ENCODE measurements around the gene FAM184A.
"Not testable (repeated sequence)": the region's sequence is repeated elsewhere in the genome, so short reads cannot be mapped to it uniquely, and the experiment has no call there.

The FAM184A gene

GRCh38 chr6:119006974-119007373, 71.5 kb downstream of the FAM184A start:
- in situ Hi-C loops (cut with MboI; ENCODE audit: low sequenced_read_pairs, unreplicated experiment) = no loop called here
- TF ChIP-seq CTCF (IDR thresholded peaks at IDR 0.05; ENCODE audit: borderline replicate concordance, control extremely low read depth, extremely low read depth, insufficient read depth, missing control alignments) = no peak
- DNase-seq (ENCODE audit: low spot score) = no peak

GRCh38 chr6:119002069-119002468, 76.4 kb downstream of the FAM184A start:
- DNase-seq (ENCODE audit: low spot score) = no peak
- in situ Hi-C loops (cut with MboI; ENCODE audit: low sequenced_read_pairs, unreplicated experiment) = no loop called here
- no peak for TF ChIP-seq CTCF (IDR thresholded peaks at IDR 0.05; ENCODE audit: borderline replicate concordance, control extremely low read depth, extremely low read depth, insufficient read depth, missing control alignments)

- no peak for DNase-seq (ENCODE audit: low spot score)
- in situ Hi-C loops (cut with MboI; ENCODE audit: low sequenced_read_pairs, unreplicated experiment) = no loop called here
- no peak for TF ChIP-seq CTCF (IDR thresholded peaks at IDR 0.05; ENCODE audit: borderline replicate concordance, control extremely low read depth, extremely low read depth, insufficient read depth, missing control alignments)
Measured at GRCh38 chr6:118999494-119000040, 78.9 kb downstream of the FAM184A start.

- in situ Hi-C loops (cut with MboI; ENCODE audit: low sequenced_read_pairs, unreplicated experiment); DNase-seq (ENCODE audit: low spot score): not testable (repeated sequence)
Measured at GRCh38 chr6:118997426-118997825, 81.0 kb downstream of the FAM184A start.

GRCh38 chr6:118996289-118996820, 82.1 kb downstream of the FAM184A start:
- DNase-seq (ENCODE audit: low spot score) = no peak
- no peak for TF ChIP-seq CTCF (IDR thresholded peaks at IDR 0.05; ENCODE audit: borderline replicate concordance, control extremely low read depth, extremely low read depth, insufficient read depth, missing control alignments)
- in situ Hi-C loops (cut with MboI; ENCODE audit: low sequenced_read_pairs, unreplicated experiment) = no loop called here

- no peak for TF ChIP-seq CTCF (IDR thresholded peaks at IDR 0.05; ENCODE audit: borderline replicate concordance, control extremely low read depth, extremely low read depth, insufficient read depth, missing control alignments)
- DNase-seq (ENCODE audit: low spot score) = no peak
- in situ Hi-C loops (cut with MboI; ENCODE audit: low sequenced_read_pairs, unreplicated experiment) = no loop called here
Measured at GRCh38 chr6:118993803-118994251, 84.6 kb downstream of the FAM184A start.

GRCh38 chr6:118993358-118993757, 85.1 kb downstream of the FAM184A start:
- no peak for DNase-seq (ENCODE audit: low spot score)
- TF ChIP-seq CTCF (IDR thresholded peaks at IDR 0.05; ENCODE audit: borderline replicate concordance, control extremely low read depth, extremely low read depth, insufficient read depth, missing control alignments) = no peak
- in situ Hi-C loops (cut with MboI; ENCODE audit: low sequenced_read_pairs, unreplicated experiment) = no loop called here

All from GM13976 (cell line).